CD4-positive, alpha-beta T cell treated with Interleukin-4 for 1 hour (primary cell): ENCODE results near the gene NRP2.

ENCODE experiments used
- DNase-seq, 2 donors: peaks; one replicate each; pipeline ENCODE4 v3.0.0-alpha.2; 2020 to 2022

NRP2 gene

DNA sequence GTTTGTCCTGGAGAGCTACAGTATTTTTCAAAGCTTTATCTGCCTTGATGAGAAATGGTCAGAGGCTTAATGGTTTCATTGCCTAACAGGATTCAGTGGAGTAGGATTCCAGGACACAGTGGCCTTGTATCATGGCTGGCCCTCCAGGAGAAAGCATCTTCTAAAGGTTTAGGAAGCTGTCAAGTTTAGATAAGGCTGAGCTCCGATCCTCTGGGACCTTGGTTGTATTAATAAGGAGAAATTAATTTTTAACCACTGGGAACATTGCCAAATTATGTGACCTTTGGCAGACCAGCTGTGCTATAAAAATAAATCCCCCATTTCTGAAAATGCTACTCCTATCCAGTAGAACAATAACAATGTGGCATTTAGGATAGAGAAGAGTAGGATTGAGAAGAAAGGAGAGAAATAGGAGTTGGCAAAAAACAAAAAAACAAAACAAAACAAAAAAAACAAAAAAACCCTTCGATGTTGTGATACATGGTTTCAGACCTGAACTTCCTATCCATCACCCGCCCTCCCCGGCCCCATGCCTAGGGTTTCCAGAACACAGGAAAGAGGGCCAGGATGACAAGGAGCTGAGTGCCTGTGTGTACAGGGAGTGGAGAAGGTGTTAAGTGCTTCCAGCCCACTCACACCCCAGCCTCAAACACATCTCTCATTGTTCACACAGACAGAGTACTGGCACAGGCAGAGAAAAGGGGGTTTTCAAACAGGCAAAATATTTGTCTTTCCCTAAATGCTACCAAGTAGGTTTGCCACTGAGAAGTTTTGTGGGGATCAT lies 6.3 kb downstream of the NRP2 start:
- DNase-seq = no peak

DNA sequence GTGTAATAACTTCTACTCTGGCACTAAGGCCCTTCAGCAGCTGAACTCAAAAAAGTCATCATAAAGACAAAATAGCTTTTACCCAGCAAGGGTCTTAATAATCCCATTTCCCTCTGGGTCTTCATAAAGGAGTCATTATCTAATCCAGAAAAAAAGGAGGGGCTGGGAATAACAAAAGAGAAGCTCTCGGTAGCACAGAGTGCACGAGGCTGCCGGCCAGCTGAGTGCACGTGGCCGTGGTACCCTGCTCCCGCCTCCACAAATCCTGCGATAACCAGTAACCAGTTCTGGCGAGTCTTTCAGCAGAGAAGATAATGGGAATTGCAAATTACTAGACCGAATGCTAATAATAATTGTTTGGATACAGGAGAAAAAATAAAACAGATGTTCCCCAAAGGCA lies 7.5 kb downstream of the NRP2 start:
- no peak for DNase-seq

DNA sequence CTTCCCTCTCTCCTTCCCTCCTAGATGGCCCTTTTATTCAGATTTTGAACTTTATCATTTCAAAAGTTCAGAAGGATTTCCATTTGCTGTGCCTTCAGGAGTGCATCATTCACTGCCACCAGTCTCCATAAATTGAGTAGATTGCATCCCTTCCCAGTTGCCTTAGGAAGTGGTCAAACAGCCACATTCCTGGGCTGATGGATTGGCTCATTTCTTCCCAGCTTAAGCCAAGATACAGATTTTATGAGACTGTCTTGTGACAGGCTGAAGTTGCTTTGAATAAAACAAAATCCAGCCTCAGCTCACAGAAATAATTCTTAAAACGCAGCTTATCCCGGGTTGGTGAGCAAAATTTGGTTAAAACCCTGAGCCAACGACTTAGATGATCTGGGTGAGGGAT lies 9.8 kb downstream of the NRP2 start:
- DNase-seq = no peak

DNA sequence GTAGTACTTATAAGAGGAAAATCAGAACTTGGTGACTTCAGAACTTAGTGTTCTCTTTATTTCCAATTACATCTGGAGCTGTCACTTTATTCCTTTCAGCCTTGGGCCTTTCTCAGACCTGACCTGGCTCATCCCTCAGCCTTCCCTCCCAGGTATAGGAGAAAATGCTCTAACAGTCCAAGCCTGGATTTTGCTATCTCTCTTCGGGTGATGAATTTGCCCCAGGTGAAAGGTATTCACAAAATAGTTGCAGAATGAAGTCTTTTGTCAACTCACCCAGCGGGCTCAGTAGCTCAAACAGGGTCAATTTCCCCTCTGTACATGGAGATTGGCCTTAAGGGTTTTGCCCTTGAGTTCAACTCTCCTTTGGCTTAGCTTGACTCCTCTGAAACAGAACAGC lies 12.0 kb downstream of the NRP2 start:
- DNase-seq = no peak

DNA sequence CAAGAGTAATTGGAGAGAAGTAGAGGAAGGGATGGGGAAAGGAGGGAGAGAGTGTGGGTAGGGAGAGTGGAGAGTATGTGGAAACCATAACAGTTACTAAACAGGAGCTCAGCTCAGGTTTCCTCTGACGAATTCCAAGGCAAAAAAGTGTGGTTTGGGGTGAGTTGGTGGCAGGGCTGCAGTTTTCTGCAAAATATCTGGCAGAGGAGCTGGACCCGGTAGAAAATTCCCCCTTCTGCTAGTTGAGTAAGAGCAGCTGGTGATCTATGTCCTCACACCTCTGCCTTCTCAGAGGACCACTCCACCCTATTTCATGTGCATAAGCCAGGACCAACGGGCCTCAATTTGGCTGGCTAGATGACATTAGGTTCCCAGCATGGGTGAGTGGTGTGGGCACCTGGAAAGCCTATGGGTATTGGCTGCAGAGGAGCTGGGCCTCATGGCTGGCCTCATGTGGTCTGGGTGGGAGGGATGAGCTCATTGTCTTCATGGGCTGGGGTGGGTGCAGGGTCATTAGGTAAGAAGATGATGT lies 13.2 kb downstream of the NRP2 start:
- DNase-seq = no peak

DNA sequence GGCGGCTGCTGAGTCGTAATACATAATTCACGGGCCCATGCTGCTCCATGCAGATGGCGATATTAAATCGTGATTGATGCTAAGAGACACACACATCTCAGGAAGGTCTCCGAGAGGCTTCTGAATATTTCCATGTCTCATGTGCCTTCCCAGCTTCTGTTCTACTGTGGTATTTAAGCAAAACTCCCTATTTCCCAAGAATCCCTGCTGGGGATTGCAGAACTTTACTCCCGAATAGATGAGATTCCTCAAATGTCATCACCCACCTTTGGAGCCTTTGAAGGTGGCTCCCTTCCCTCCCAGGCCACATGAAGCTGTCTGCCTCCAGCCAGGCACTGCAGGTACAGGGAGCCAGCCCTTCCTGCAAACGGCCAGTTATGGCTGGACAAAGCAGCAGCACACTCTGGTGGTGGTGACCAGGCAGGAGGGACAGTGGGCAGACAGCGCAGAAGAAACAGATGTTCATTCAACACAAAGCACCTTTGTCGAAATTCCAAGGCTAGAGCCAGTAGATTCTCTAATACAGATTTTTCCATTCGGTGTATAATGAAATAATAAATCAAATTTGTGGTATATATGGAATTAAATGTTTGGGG lies 14.1 kb downstream of the NRP2 start:
- DNase-seq = no peak

DNA sequence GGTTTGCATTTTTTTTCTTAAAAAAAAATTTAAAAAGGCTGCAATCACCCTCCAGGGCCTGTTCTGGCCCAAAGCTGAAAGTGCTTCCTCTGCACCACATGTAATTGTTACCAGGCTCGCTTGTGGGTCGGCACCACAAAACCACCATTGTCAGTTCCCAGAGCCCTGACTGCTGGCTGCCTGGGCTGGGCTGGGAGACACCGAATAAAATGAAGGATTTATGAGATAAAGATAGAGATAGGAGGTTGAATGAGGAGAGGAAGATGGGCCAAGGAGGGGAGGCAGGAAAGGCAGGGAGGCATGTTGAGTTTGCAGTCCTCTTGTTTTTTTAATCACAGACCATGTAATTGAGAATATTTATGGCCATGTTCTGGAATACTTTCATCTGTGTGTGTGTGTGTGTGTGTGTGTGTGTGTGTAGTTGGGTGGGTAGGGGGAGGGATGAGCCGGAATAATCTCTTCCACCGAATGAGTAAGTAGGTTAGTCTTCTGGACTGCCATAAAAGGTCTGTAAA lies 14.7 kb downstream of the NRP2 start:
- DNase-seq = no peak

DNA sequence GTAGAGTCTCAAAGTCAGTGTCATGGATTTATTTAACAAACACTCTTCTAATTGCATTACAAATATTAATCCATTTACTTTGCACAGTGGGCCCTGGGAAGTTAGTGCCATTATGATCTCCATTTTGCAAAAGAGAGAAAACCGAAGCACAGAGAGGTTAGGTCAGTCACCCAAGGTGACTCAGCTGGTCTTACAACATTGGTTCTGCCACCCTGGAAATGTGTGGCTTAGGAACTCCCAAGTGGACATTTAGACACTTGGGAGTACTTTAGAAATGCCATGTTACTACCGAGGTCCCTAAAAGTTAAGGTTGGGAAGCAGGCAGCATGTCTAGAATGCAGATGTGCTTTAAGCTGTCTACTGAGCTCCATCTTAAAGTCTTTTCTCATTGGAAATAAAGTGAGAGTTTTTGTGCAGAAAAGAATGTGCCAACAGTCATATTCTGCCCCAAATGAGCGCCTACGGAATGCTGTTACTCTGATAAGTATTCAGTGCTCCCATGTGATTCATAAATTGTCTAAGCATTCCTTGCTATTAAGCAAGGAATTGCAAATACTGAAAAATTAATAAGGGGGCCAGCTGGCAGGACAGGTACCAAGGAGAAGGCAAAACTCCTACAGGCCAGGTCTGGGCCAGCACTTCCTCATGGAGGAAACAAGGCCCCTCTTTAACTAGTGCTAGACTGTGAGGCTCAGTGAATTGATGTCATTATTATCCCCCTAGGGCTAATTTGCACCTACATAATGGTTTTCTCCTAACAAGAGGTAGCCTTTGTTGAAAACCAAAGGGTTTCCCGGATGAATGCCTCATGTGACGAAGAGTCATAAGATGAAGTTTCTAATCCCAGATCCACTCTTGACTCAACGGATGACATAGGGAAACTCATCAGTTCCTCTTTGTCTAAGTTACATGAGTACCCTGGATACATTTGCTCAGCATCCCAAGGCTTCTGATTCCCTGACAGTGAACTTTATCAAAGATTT lies 16.3 kb downstream of the NRP2 start:
- DNase-seq = no peak

DNA sequence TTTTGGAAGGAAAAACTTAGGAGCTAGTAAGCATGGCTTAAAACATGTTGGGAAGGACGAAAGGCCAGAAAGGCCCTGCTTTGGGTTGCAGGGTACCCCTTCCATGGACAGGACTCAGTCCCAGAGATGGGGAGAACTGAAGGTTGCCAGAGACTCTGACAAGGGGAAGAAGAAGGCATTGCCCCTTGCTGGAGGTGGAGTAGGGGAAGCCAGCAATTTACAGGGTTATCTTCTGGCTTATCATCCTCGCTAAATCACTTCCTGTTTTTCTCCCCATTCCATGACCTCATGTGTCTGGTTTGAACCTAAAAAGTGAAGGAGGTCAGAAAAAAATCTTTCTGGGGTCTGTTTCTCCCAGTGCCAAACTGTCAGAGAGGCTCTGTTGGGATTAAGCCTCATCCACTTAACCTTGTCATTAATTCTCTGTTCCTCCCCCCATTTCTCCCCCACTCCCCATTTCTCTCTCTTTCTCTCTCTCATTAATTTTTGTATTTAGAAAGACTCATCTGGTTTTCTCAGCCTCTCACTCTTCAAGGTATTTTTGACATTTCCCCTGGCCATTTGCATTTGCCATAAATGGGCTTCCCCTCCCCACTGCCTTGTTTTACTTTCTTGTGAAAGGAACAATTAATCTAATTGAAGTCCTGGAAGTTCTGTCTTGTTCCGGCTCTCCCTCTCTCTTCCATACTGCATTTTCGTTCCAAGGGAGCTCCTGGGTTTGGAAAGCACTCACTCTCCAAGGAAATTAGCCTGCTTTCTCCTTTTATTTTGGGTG lies 17.4 kb downstream of the NRP2 start:
- no peak for DNase-seq

DNA sequence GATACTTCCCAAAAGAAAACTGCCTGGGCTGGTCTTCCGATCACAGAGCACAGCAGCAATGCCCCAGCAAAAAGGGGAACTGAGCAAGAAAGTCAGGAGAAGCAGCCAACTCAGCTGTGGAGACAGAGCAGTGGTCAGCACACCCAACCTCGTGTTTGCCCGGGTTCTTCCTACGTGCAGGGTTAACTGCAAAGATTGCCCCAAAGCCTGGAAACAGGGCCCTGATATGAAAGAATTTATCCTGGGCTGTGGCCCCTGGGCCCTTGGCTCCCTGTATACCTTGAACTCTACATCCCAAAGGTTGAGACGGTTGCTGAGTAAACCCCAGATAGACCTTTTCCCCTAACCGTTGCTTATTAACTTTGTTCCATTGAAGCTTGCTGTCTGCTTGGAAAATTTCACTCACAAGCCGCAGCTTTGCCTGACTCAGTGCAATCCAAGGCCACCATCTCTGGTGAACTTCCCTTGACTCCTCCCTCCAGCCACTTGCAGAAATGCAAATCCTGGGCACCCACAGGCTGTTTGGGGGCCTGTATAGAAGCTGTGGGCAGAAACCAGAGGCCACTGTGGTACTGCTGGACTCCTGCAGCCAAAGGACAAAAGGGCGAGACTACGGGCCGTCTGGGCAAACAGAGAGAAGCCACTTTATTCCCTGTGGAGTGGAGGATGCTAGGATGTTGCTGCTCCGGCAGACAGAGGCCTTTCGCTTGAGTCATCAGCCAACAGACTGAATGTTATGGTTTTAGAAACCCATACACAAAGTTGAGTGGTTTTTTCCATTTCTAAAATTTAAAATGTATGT lies 18.2 kb downstream of the NRP2 start:
- DNase-seq = peak in 1 of 2 donors; percentile 43

DNA sequence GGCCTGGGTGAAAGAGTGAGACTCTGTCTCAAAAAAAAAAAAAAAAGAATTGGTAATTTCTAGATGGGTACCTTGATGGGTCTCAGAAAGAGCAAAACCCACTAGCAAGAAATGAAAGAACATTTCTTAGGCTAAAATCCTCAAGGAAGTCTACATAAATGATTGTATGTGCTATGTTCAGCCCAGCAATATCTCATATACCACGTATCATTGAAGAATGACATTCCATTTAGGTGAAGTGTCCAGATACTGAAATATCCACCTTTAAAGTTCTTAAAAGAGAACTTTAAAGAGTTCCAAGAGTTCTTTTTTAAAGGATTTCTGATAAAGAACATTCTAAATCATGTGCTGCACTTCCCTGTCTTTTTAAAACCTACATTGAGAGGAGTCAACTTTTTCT lies 19.2 kb downstream of the NRP2 start:
- DNase-seq = no peak

DNA sequence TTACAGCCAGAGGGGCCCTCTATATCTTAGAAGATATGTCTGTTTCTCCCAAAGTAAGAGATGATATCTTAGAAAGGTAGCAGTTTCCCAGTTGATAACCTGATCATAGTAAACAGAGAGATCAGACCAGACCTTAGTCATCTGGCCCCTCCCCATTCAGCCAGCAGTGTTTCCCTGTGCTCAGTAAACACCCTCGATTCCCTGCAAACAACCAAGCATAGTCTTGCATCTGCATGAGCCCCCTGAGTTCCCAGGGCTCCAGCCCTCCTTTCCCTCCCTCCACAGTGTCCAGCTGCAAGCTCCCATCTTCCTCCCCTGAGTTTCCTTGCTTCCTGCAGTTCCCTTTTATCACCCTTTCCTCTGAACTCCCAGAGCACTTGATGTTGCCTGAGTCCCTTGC lies 20.3 kb downstream of the NRP2 start:
- DNase-seq = no peak

DNA sequence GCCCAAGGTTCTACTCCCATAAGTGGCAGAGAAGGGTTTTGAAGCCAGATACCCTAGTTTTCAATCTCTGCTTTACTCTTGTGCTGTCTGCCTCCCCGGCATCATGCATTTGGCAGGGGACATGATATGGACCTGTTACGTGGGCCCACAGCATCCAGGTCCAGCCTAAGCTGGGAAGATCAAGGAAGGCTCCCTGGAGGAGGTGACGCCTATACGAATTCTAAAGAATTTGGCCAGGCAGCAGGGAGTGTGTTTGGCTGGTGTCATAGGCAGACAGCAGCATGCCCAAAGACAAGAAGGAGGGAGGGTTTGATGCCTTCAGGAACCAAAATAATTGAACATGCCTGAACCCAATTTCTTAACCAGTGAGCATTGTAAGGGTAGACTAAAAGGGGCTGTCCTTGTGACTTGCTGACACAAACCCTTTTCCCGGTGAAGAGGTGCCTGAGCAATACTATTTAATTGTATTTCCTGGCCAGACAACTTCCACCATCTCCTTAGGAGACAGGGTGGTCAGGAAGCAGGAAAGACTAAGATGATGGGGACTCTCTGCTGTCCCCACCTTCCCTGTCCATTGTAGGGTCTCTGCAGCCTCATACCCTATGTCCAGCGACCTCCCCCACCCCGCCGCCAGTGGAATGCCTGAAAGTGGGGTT lies 21.3 kb downstream of the NRP2 start:
- DNase-seq = no peak

DNA sequence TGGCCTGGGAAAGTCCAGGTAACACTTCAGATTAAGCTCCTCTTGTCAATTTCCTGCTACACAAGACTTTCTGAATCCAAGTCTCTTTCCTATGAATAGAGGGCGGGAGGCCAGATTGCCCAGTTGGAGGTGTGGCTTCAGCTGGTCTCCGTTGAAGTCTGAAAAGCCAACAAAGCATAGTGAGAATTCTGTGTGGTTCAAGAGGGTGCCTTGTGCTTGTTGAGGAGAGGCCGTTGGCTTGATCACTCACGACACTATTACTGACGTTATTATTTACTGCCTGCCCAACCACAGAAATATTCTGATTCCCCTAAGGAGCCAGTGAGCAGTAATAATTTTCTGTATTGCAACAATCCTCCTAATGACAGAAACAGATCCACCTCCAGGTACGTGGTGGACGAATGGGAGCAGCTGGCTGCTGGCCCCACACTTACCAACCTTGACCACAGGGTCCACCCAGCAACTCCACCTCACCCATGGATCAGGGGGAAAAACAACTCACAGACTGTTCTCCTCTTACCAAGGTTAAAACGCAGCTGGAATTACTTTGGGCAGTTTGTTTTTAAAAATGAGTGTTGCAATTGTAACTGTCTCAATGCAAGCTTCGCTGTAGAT lies 21.9 kb downstream of the NRP2 start:
- no peak for DNase-seq

DNA sequence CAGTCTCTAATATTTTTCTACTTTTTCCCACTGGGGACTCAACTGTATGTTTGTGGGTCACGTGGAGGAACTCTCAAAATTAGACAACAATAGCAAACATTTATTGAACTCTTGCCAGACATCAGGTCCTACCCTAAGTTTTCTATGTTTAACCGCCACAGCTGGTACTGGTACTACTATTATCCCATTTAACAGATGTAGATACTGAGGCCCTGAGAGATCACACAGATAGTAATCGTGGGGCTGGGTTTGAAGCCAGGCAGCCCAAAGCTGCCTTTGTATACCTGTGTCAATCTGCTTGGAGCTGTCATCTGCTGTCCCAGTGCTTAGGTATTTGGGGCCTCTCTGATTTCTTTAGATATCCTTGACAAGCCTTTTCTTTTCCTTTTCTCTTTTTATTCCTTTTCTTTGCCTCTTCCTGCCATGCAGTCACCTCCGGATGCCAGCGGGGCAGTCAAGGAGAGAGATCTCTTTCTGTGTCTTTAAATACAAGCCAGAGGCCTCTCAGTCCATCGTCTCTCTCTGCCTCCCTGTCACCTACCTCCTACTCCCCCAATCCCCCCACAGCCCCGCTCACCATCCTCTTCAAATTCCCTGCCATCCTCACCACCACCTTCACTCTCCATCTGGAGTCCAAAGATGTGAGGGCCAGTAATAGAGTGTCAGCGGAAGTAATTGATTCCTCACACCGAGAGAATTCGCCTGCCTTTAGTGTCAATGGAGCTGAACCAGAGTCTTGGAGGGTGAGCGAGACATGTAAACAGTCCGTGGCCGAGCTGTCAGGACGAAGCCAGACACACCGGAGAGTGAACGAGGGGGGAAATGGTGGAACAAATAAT lies 23.4 kb downstream of the NRP2 start:
- DNase-seq = no peak

DNA sequence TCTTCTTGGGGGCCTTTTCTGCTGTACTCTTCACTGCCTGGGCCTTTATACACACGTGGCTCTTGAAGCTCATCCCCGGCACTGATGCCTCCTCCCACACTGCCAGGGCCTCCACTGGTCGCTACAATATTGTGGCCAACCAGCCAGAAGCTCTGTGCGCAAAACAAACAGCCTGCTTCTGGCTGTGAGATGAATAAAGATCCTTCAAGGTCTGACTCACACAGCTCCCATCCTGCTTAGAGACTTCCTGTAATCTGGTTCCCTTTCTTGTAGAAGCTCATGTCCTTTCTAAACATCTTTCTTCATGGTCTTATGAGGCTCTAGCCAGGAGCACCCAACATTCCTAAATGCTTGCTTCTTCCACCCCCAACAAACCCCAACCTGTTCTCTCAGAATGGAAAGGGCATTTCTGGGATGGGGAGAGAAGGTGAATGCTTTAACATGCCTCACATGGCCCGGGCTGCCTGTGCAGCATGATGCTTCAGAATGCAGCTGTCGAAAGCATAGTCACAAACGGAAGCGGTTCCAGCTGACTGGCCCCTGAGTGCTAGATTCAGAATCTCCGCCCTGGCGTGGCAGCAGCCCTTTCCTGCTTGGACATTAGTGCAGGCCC lies 24.6 kb downstream of the NRP2 start:
- DNase-seq = peak; percentile 16 to 70

DNA sequence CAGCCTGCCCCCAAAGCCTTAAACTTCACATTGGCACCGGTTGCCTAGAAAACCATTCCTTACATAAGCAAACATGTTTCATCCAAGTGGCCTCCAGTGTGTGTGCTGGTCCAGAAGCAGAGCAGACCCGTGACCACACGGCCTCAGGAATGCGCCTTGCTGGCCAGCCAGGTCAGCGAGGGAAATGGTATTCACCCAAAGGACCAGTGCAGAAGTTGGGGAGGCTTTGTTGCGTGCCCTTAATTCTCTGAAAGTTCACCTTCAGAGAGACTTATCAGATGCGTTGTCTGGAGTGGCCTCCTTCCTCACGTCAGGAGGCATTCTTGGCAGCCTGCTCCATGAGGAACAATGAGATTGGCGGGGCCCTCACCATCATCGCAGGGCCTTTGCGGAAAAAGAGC lies 25.9 kb downstream of the NRP2 start:
- no peak for DNase-seq

DNA sequence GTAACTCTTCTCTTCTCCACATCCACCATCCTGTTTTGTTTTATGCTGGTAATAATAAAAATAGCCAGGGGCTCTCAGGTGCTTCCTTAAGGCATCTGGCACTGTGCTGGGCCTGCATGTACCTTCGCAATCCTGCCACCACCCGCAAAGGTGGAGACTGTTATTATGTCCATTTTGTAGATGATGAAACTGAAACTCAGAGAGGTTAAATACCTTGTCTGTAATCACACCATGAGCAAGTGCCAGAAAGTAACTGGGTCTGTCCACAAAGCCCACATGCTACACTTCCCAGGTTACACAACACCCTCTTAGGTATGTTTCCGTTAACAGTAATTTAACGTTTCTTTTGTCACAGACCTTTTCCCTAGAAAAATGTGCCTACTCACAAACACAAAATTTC lies 27.0 kb downstream of the NRP2 start:
- no peak for DNase-seq

DNA sequence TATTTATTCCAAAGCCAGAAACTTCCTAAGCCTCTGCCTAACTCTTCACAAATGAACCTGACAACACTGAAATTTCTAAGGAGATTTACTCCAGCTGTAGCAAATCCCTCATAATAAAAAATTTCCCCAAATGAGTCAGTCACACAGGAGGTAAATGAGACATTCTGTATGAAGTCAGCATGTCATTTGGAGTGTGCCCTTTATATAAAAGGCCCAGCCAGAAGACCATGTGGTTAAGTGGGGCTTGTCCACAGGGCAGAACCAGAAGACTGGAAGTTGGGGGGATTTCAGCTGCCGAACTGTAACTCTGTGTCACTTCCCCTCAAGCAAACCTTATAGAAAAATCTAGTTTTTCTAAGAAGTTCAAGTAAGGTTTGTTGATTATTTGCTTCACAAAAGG lies 30.2 kb downstream of the NRP2 start:
- DNase-seq = no peak
